ENCODE data around the gene SLC22A23. TPM values are rescaled to one million over a fixed set of nuclear protein-coding genes. Genes with fewer than 3 reads are reported as not detected.

SLC22A23 gene
- total RNA-seq, 1 experiment from 2014 or later, result 6.8 TPM

DNA sequence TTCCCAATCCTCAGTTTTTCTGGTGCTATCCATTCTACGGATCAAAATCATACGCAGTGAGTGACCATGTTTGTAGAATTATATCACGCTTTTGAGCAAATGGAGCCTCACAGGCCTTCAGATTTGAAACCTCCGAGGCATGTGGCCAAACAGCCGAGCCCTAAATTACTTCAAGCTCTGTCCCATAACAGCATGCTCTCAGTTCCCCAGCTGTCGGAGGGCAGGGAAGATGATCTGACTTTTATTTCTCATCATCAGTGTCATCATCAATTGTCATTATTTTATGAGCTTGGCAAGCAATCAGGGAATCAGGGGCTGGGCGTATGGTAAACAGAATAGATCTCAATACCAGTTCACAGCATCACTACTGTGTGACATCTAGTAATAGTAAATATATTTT, 124.9 kb downstream of the SLC22A23 start:
- Histone ChIP-seq H3K27ac (ENCODE audit: insufficient read length, low read depth, low read length) (no peak overlapping the region), H3K9ac (ENCODE audit: extremely low read depth, insufficient read length, low read length) (no peak overlapping the region), H2BK5ac (ENCODE audit: insufficient read length, low read length) (no peak overlapping the region), H3K79me2 (ENCODE audit: insufficient read depth, low read length) (peaks cover 5% of the 10 kb centered on the region; the same call in 1 of the 2 replicates), H3K23ac (ENCODE audit: insufficient read length, low read depth, low read length) (no peak overlapping the region), H3K4me2 (ENCODE audit: insufficient read depth, insufficient read length, low read length) (no peak overlapping the region), H2BK12ac (ENCODE audit: insufficient read length, low read depth, low read length) (no peak overlapping the region), H3K27me3 (ENCODE audit: insufficient read depth, low read length) (no peaks in the 10 kb centered on the region), H3K79me1 (ENCODE audit: insufficient read depth, low read depth, low read length, poor library complexity, severe bottlenecking) (no peaks in the 10 kb centered on the region), H2BK20ac (ENCODE audit: low read depth, low read length, poor library complexity, severe bottlenecking) (no peak overlapping the region), H3K14ac (ENCODE audit: insufficient read depth, low read length) (no peak overlapping the region), H2BK15ac (ENCODE audit: low read depth, low read length) (no peak overlapping the region), H4K91ac (ENCODE audit: insufficient read length, low read depth, low read length) (no peak overlapping the region), H3K9me3 (ENCODE audit: control insufficient read depth, low read depth, low read length) (no peaks in the 10 kb centered on the region), H3K18ac (ENCODE audit: insufficient read length, low read depth, low read length) (no peak overlapping the region), H2AFZ (ENCODE audit: low read length) (no peak overlapping the region), H4K20me1 (ENCODE audit: control insufficient read depth, insufficient read depth, insufficient read length) (peaks cover 4% of the 10 kb centered on the region), H4K5ac (ENCODE audit: insufficient read length, low read depth, low read length) (no peak overlapping the region), H3T11ph (ENCODE audit: low read length) (no peak overlapping the region), H2AK5ac (ENCODE audit: insufficient read length, low read length) (no peak overlapping the region), H3K56ac (ENCODE audit: insufficient read length, low read depth, low read length) (no peak overlapping the region), H2BK120ac (ENCODE audit: low read depth, low read length, poor library complexity, severe bottlenecking) (no peak overlapping the region), H4K8ac (replicated peaks; ENCODE audit: insufficient read length, low read depth, low read length) (no peak overlapping the region), H3K4me1 (ENCODE audit: insufficient read depth, low read length) (peaks cover 11% of the 10 kb centered on the region; the same call in 1 of the 2 replicates), H3K23me2 (ENCODE audit: insufficient read length, low read depth, low read length, poor library complexity, severe bottlenecking) (no peaks in the 10 kb centered on the region), H3K4ac (ENCODE audit: low read depth, low read length) (no peak overlapping the region)
- Mint-ChIP-seq H3K9me3 (no peaks in the 10 kb centered on the region), H3K27ac (0 out of 7 replicates have a peak overlapping the region, but pooled peaks of 1 of the 3 experiments have one; percentile 62), H3K36me3 (ENCODE audit: insufficient read depth in 1 of 3, low read depth in 3 of 3) (peaks cover 0 to 4% (median 0%) of the 10 kb centered on the region in 3 experiments; a peak in 2 of 7 replicates), H3K4me3 (no peak overlapping the region), H3K27me3 (ENCODE audit: low read depth) (no peaks in the 10 kb centered on the region), H3K4me1 (peaks cover 38 to 63% of the 10 kb centered on the region in 2 experiments)
- WGBS (ENCODE audit: extremely low coverage, insufficient read length, low lambda C conversion rate), result no CpG with 5 or more reads among the region's 7 CpGs
- DNase-seq, result no peak
- TF ChIP-seq CTCF (conservative IDR thresholded peaks at IDR 0.05), result no peak
